H9 (cell line): ENCODE results near the gene GRM3. TPM values are rescaled to one million over a fixed set of nuclear protein-coding genes. Genes with fewer than 3 reads are reported as not detected.

ENCODE experiments used
- DNase-seq: peaks from one replicate; pipeline ENCODE4 v3.0.0-alpha.2; 2017
- H2AFZ ChIP-seq: one replicate; pipeline ENCODE4 v1.6.1; 2013; ENCODE audit warnings: mild to moderate bottlenecking, low read length, control low read depth, moderate library complexity
- H2AK5ac ChIP-seq: 2 replicates; pipeline ENCODE4 v1.6.1; 2013; ENCODE audit warnings: low read length, control low read depth, mixed read lengths; ENCODE audit not compliant: insufficient read length
- H2BK120ac ChIP-seq: one replicate; pipeline ENCODE4 v1.6.1; 2013; ENCODE audit warnings: low read depth, mild to moderate bottlenecking, low read length, control low read depth, inconsistent platforms; ENCODE audit not compliant: poor library complexity, severe bottlenecking
- H2BK12ac ChIP-seq: 2 replicates; pipeline ENCODE4 v1.6.1; 2013; ENCODE audit warnings: low read length, control low read depth, mixed read lengths, low read depth; ENCODE audit not compliant: insufficient read length
- H2BK15ac ChIP-seq: 2 replicates; pipeline ENCODE4 v1.6.1; 2013; ENCODE audit warnings: low read depth, low read length, control low read depth
- H2BK20ac ChIP-seq: one replicate; pipeline ENCODE4 v1.6.1; 2013; ENCODE audit warnings: low read depth, mild to moderate bottlenecking, low read length, control low read depth, inconsistent platforms; ENCODE audit not compliant: poor library complexity, severe bottlenecking
- H2BK5ac ChIP-seq: 2 replicates; pipeline ENCODE4 v1.6.1; 2013; ENCODE audit warnings: low read length, control low read depth, mixed read lengths; ENCODE audit not compliant: insufficient read length
- H3K14ac ChIP-seq: 2 replicates; pipeline ENCODE4 v1.6.1; 2013; ENCODE audit warnings: low read length, control low read depth; ENCODE audit not compliant: insufficient read depth
- H3K18ac ChIP-seq: 2 replicates; pipeline ENCODE4 v1.6.1; 2013; ENCODE audit warnings: low read depth, mild to moderate bottlenecking, mixed read lengths, low read length, control low read depth; ENCODE audit not compliant: insufficient read length
- H3K23ac ChIP-seq: 2 replicates; pipeline ENCODE4 v1.6.1; 2013; ENCODE audit warnings: low read length, control low read depth, mixed read lengths, low read depth; ENCODE audit not compliant: insufficient read length
- H3K23me2 ChIP-seq: 2 replicates; pipeline ENCODE4 v1.6.1; 2013; ENCODE audit warnings: low read depth, mild to moderate bottlenecking, mixed read lengths, low read length, control low read depth; ENCODE audit not compliant: insufficient read length, poor library complexity, severe bottlenecking
- H3K27ac ChIP-seq: 2 replicates; pipeline ENCODE4 v1.5.1; 2013; ENCODE audit warnings: low read length, control low read depth, mixed read lengths, low read depth; ENCODE audit not compliant: insufficient read length
- H3K27me3 ChIP-seq: 2 replicates; pipeline ENCODE4 v1.6.1; 2013; ENCODE audit warnings: low read length, control low read depth, inconsistent platforms; ENCODE audit not compliant: insufficient read depth
- H3K4ac ChIP-seq: 2 replicates; pipeline ENCODE4 v1.6.1; 2013; ENCODE audit warnings: low read depth, mild to moderate bottlenecking, control low read depth, inconsistent platforms, low read length, moderate library complexity
- H3K4me1 ChIP-seq: 2 replicates; pipeline ENCODE4 v1.6.1; 2013; ENCODE audit warnings: low read length, control low read depth, inconsistent platforms; ENCODE audit not compliant: insufficient read depth
- H3K4me2 ChIP-seq: 2 replicates; pipeline ENCODE4 v1.6.1; 2013; ENCODE audit warnings: low read length, control low read depth, mixed read lengths; ENCODE audit not compliant: insufficient read length, insufficient read depth
- H3K56ac ChIP-seq: 2 replicates; pipeline ENCODE4 v1.6.1; 2013; ENCODE audit warnings: low read depth, mild to moderate bottlenecking, mixed read lengths, low read length, control low read depth; ENCODE audit not compliant: insufficient read length
- H3K79me1 ChIP-seq: 2 replicates; pipeline ENCODE4 v1.6.1; 2013; ENCODE audit warnings: low read depth, mild to moderate bottlenecking, moderate library complexity, low read length, control low read depth, inconsistent platforms; ENCODE audit not compliant: insufficient read depth, poor library complexity, severe bottlenecking
- H3K79me2 ChIP-seq: 2 replicates; pipeline ENCODE4 v1.6.1; 2013; ENCODE audit warnings: low read length, control low read depth, inconsistent platforms; ENCODE audit not compliant: insufficient read depth
- H3K9ac ChIP-seq: 2 replicates; pipeline ENCODE4 v1.6.1; 2013; ENCODE audit warnings: low read length, control low read depth, mixed read lengths; ENCODE audit not compliant: insufficient read length; ENCODE audit errors: extremely low read depth
- H3K9me3 ChIP-seq: one replicate; pipeline ENCODE4 v1.6.1; 2013; ENCODE audit warnings: low read depth, low read length, inconsistent platforms; ENCODE audit not compliant: control insufficient read depth
- H3T11ph ChIP-seq: one replicate; pipeline ENCODE4 v1.6.1; 2013; ENCODE audit warnings: mild to moderate bottlenecking, low read length, control low read depth, inconsistent platforms
- H4K20me1 ChIP-seq: one replicate; pipeline ENCODE4 v1.6.1; 2013; ENCODE audit not compliant: control insufficient read depth, insufficient read length, insufficient read depth
- H4K5ac ChIP-seq: 2 replicates; pipeline ENCODE4 v1.6.1; 2013; ENCODE audit warnings: low read depth, mild to moderate bottlenecking, mixed read lengths, low read length, control low read depth; ENCODE audit not compliant: insufficient read length
- H4K8ac ChIP-seq: replicated peaks from 2 replicates; pipeline ENCODE4 v1.6.1; 2013; ENCODE audit warnings: low read length, control low read depth, mixed read lengths, low read depth; ENCODE audit not compliant: insufficient read length
- H4K91ac ChIP-seq: 2 replicates; pipeline ENCODE4 v1.6.1; 2013; ENCODE audit warnings: low read depth, mild to moderate bottlenecking, moderate library complexity, mixed read lengths, low read length, control low read depth; ENCODE audit not compliant: insufficient read length
- H3K27ac Mint-ChIP-seq, 3 experiments: 2 replicates in 2 of 3; 3 replicates in 1 of 3; pipeline ENCODE4 v1.8.0; 2020 to 2021; ENCODE audit warnings: mixed read lengths in 3 of 3, mild to moderate bottlenecking in 1 of 3, moderate library complexity in 1 of 3
- H3K27me3 Mint-ChIP-seq: 2 replicates; pipeline ENCODE4 v1.8.0; 2021; ENCODE audit warnings: low read depth, mild to moderate bottlenecking, moderate library complexity, mixed read lengths
- H3K36me3 Mint-ChIP-seq, 3 experiments: 2 replicates in 2 of 3; 3 replicates in 1 of 3; pipeline ENCODE4 v1.8.0; 2020 to 2021; ENCODE audit warnings: low read depth in 3 of 3, mixed read lengths in 3 of 3; ENCODE audit not compliant: insufficient read depth in 1 of 3
- H3K4me1 Mint-ChIP-seq, 2 experiments: 2 replicates each; pipeline ENCODE4 v1.8.0; 2020; ENCODE audit warnings: mixed read lengths in 2 of 2
- H3K4me3 Mint-ChIP-seq, 2 experiments: 2 replicates in 1 of 2; 3 replicates in 1 of 2; pipeline ENCODE4 v1.8.0; 2020 to 2021; ENCODE audit warnings: mild to moderate bottlenecking in 2 of 2, mixed read lengths in 2 of 2, moderate library complexity in 1 of 2
- H3K9me3 Mint-ChIP-seq, 2 experiments: 2 replicates in 1 of 2; 3 replicates in 1 of 2; pipeline ENCODE4 v1.8.0; 2020; ENCODE audit warnings: mild to moderate bottlenecking in 2 of 2, mixed read lengths in 2 of 2, moderate library complexity in 1 of 2
- CTCF ChIP-seq: fragments of 200-600 bp; sonication (generic); conservative IDR thresholded peaks from 3 replicates; pipeline ENCODE4 v1.8.0; 2021; ENCODE audit warnings: antibody characterized with exemption, mild to moderate bottlenecking
- WGBS: extraction: QIAGEN DNeasy Blood & Tissue Kit; methylation state at CpG from one replicate; pipeline ENCODE4 v1.1.7; 2013; ENCODE audit warnings: missing lambda C conversion rate, low lambda C conversion rate, mixed read lengths; ENCODE audit not compliant: insufficient read length; ENCODE audit errors: extremely low coverage; 5-methylcytosine and 5-hydroxymethylcytosine counted together
- total RNA-seq: library from RNA; stranded (reverse); gene quantifications from 2 replicates; pipeline ENCODE4 v1.2.1, GENCODE V29; 2021

The GRM3 gene
- total RNA-seq, 1 experiment from 2014 or later, result 0.15 TPM

- H4K20me1 ChIP-seq, result no peaks in the 10 kb centered on the region
- no peaks in the 10 kb centered on the region for H3K79me1 ChIP-seq
- H3K23ac ChIP-seq, result no peak overlapping the region
- no peak overlapping the region for H4K91ac ChIP-seq
- H3K56ac ChIP-seq, result no peak overlapping the region
- H3K9me3 ChIP-seq, result no peaks in the 10 kb centered on the region
- WGBS, result no CpG with 5 or more reads among the region's 1 CpG
- H4K8ac ChIP-seq, result no peak overlapping the region
- no peak overlapping the region for H2BK5ac ChIP-seq
- no peak for DNase-seq
- H3K4me2 ChIP-seq, result no peak overlapping the region
- H3K27me3 ChIP-seq, result no peaks in the 10 kb centered on the region
- no peaks in the 10 kb centered on the region for H3K23me2 ChIP-seq
- no peak overlapping the region for H3K27ac ChIP-seq
- H2AFZ ChIP-seq, result no peak overlapping the region
- no peak overlapping the region for H3K18ac ChIP-seq
- H3K4me3 Mint-ChIP-seq, result no peak overlapping the region
- no peak overlapping the region for H2BK15ac ChIP-seq
- H3K4me1 ChIP-seq, result no peaks in the 10 kb centered on the region
- no peak overlapping the region for H3K4ac ChIP-seq
- H2BK12ac ChIP-seq, result no peak overlapping the region
- H3K27ac Mint-ChIP-seq, result no peak overlapping the region
- H3K9me3 Mint-ChIP-seq, result no peaks in the 10 kb centered on the region
- peak; percentile 51 for TF ChIP-seq CTCF
- H3K36me3 Mint-ChIP-seq, result peaks cover 3 to 32% (median 27%) of the 10 kb centered on the region in 3 experiments; a peak in 5 of 7 replicates
- H4K5ac ChIP-seq, result no peak overlapping the region
- H3K9ac ChIP-seq, result no peak overlapping the region
- no peaks in the 10 kb centered on the region for H3K27me3 Mint-ChIP-seq
- peaks cover 2 to 3% of the 10 kb centered on the region in 2 experiments; a peak in 2 of 4 replicates for H3K4me1 Mint-ChIP-seq
- no peak overlapping the region for H2AK5ac ChIP-seq
- H2BK120ac ChIP-seq, result no peak overlapping the region
- H3K79me2 ChIP-seq, result no peaks in the 10 kb centered on the region
- H3K14ac ChIP-seq, result no peak overlapping the region
- H2BK20ac ChIP-seq, result no peak overlapping the region
- no peak overlapping the region for H3T11ph ChIP-seq
Observed at GRCh38 chr7:86911659-86912058, 267.9 kb downstream of the GRM3 start.
